ENCODE results near the gene CYP20A1.
A peak's percentile ranks its signal among the peaks of the same experiment; 100 is the strongest.
"Not testable (repeated sequence)": the region's sequence is repeated elsewhere in the genome, so short reads cannot be mapped to it uniquely, and the experiment has no call there.

CYP20A1 gene

GRCh38 chr2:203238704-203239526 lies at the start of gene CYP20A1:
CYP20A1 (plus strand) TSS chr2:203239018; CDS start chr2:203239063, 45 bp downstream.
- DNase-seq (ENCODE audit: low spot score), result peak; percentile 97
- peak; percentile 9 for FAIRE-seq

GRCh38 chr2:203190547-203190946 lies 48.3 kb upstream of the CYP20A1 start:
- DNase-seq (ENCODE audit: low spot score); FAIRE-seq: not testable (repeated sequence)

DNA sequence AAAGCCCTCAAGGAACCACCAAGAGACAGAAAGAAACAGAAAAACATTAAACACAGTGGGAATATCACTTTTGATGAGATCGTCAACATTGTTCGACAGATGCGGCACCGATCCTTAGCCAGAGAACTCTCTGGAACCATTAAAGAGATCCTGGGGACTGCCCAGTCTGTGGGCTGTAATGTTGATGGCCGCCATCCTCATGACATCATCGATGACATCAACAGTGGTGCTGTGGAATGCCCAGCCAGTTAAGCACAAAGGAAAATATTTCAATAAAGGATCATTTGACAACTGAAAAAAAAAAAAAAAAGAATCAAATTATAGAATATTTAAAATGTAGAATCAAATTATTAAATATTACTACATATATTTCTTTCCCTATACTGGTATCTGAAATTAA lies 47.8 kb upstream of the CYP20A1 start:
- DNase-seq (ENCODE audit: low spot score); FAIRE-seq: not testable (repeated sequence)

- FAIRE-seq (no peak), DNase-seq (ENCODE audit: low spot score) (no peak)
Measured at GRCh38 chr2:203191961-203192360, 46.9 kb upstream of the CYP20A1 start.

DNA sequence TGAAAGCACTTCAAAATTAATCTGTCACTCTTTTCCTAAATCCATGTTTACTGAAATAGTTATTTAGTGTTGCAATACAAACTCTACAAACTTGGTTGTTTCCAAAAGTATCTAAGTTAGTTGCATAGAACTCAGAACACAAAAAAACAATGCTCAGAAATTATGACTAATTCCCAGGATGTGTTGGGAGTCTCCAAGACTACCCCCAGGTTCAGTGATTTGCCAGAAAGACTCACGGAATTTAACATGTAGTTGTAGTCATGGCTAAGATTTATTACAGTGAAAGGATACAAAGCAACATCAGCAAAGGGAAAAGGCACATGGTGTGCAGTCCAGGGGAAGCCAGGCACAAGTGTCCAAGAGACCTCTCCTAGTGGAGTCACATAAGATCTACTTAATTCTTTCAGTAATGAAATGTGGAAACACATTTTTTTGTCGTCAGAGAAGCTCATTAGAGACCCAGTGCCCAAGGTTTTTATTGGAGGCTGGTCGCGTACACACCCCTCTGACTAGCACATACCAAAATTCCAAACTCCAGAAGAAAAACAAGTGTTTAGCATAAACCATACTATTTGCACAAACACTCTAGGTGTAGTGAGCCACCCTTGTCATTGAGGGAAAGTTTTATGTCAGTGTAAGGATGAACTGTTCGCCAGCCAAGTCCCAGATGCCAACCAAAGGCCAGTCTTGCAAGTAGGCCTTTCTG lies 43.3 kb upstream of the CYP20A1 start:
- DNase-seq (ENCODE audit: low spot score), result no peak
- FAIRE-seq, result no peak

GRCh38 chr2:203200866-203201265 lies 38.0 kb upstream of the CYP20A1 start:
- no peak for FAIRE-seq
- DNase-seq (ENCODE audit: low spot score), result no peak

DNA sequence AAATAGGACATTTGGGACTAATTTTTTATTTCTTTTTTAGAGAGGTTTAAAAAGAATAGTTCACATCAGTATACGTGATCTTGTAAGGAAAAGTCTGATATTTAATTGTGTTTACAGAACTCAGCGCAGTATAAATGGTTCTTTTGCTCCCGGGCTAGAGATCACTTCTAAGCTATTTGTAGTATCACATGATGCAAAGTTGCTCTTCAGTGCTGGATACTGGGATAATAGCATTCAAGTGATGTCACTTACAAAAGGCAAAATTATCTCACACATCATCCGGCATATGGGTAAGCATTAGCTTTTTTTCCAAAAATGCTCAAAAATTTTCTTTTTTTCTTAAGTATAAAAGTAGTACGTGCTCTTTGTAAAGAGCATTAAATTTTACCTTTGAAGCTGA lies 37.4 kb upstream of the CYP20A1 start:
- FAIRE-seq (no peak), DNase-seq (ENCODE audit: low spot score) (no peak)

GRCh38 chr2:203209538-203209937 lies 29.3 kb upstream of the CYP20A1 start:
- FAIRE-seq (no peak), DNase-seq (ENCODE audit: low spot score) (no peak)

- FAIRE-seq (no peak), DNase-seq (ENCODE audit: low spot score) (no peak)
Measured at GRCh38 chr2:203225423-203226039, 13.3 kb upstream of the CYP20A1 start.

DNA sequence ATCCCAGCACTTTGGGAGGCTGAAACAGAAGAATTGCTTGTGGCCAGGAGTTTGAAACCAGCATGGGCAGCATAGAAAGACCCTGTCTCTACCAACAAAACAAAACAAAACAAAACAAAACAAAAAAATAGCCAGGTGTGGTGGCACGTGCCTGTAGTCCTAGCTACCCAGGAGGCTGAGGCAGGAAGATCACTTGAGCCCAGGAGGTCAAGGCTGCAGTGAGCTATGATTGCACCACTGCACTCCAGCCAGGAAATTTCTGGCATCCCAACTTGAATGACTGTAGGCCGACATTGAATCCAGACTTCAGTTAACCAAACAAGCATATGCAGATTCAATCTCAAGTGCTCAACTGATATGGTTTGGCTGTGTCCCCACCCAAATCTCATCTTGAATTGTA lies 9.1 kb upstream of the CYP20A1 start:
- not testable (repeated sequence) for FAIRE-seq

GRCh38 chr2:203237346-203238238 lies 1.2 kb upstream of the CYP20A1 start:
- FAIRE-seq (no peak), DNase-seq (ENCODE audit: low spot score) (peak; percentile 8)

More for the DNA sequence above, 9.1 kb upstream of the CYP20A1 start:
- not testable (repeated sequence) for DNase-seq (ENCODE audit: low spot score)

DNA sequence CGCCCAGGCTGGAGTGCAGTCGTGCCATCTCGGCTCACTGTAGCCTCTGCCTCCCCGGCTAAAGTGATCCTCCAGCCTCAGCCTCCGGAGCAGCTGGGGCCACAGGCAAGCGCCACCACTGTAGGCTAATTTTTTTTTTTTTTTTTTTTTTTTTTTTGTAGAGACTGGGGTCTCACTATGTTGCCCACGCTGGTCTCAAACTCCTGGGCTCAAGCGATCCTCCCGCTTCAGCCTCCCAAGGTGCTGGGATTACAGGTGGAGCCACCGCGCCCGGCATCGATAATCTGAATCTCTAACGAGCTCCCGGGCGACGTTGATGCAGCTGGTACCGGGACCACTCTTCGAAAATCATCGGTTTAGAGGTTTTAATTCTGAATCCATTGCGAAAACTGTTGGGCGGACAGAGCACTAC lies 520 bp upstream of the CYP20A1 start:
- DNase-seq (ENCODE audit: low spot score) (no peak), FAIRE-seq (no peak)

DNA sequence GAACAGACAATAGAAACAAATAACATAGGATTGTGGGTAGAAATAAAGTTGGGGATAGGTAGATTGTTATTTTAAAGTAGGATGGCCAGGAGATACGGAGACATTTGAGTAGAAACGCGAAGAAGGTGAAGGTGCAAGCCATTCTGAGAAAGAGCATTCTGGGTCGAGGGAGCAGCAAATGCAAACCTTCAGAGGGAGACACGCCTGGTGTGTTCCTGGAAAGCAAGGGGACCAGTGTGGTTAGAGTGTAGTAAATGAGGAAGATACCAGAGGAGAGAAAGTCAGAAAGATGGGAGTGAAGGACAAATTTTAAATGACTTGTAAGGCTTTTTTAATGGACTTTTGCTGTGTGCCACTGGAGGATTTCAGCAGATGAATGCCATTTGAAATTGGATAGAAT lies 1.7 kb downstream of the CYP20A1 start:
- FAIRE-seq (no peak), DNase-seq (ENCODE audit: low spot score) (no peak)

GRCh38 chr2:203242518-203242917 lies 3.7 kb downstream of the CYP20A1 start:
- no peak for FAIRE-seq

GRCh38 chr2:203246646-203247045 lies 7.8 kb downstream of the CYP20A1 start:
- DNase-seq (ENCODE audit: low spot score) (no peak), FAIRE-seq (no peak)

More at GRCh38 chr2:203242518-203242917, 3.7 kb downstream of the CYP20A1 start:
- no peak for DNase-seq (ENCODE audit: low spot score)

GRCh38 chr2:203252818-203253217 lies 14.0 kb downstream of the CYP20A1 start:
- no peak for DNase-seq (ENCODE audit: low spot score)
- FAIRE-seq, result no peak

GRCh38 chr2:203253422-203254095 lies 14.7 kb downstream of the CYP20A1 start:
- not testable (repeated sequence) for FAIRE-seq; DNase-seq (ENCODE audit: low spot score)

- DNase-seq (ENCODE audit: low spot score) (no peak), FAIRE-seq (no peak)
Measured at GRCh38 chr2:203261326-203262159, 22.7 kb downstream of the CYP20A1 start.

- FAIRE-seq (peak; percentile 5), DNase-seq (ENCODE audit: low spot score) (peak; percentile 8)
Measured at GRCh38 chr2:203279288-203279687, 40.5 kb downstream of the CYP20A1 start.

Measured in urothelium cell line (cell line).